Thyroid gland (tissue), 4 donors: Measurements from ENCODE around the gene FGF8. TPM values are rescaled to one million over a fixed set of nuclear protein-coding genes. Genes with fewer than 3 reads are reported as not detected.

ENCODE experiments used
- DNase-seq, 2 donors: peaks; one replicate each; pipeline ENCODE4 v3.0.0-alpha.2; 2019
- H3K27ac ChIP-seq, 3 donors: fragments of 200-600 bp; sonication (generic); 1 replicate in 2 of 3; 2 replicates in 1 of 3; pipeline ENCODE4 v1.5.1; 2016 to 2019; ENCODE audit warnings: mild to moderate bottlenecking in 1 of 3, moderate library complexity in 1 of 3
- H3K27me3 ChIP-seq: fragments of 200-600 bp; sonication (generic); one replicate; pipeline ENCODE4 v1.5.1; 2019
- H3K36me3 ChIP-seq, 2 donors: fragments of 200-600 bp; sonication (generic); one replicate each; pipeline ENCODE4 v1.5.1; 2016 to 2019
- H3K4me1 ChIP-seq, 2 donors: fragments of 200-600 bp; sonication (generic); one replicate each; pipeline ENCODE4 v1.5.1; 2017 to 2019
- H3K4me3 ChIP-seq, 3 donors: fragments of 200-600 bp; sonication (generic); replicated peaks in 1 of 3; 1 replicate in 2 of 3; 2 replicates in 1 of 3; pipeline ENCODE4 v1.5.1; 2016; ENCODE audit warnings: mild to moderate bottlenecking in 1 of 3
- H3K9me3 ChIP-seq: fragments of 200-600 bp; sonication (generic); one replicate; pipeline ENCODE4 v1.5.1; 2017
- POLR2A ChIP-seq, 2 donors: fragments of 450-650 bp; IDR thresholded peaks; one replicate each; pipeline ENCODE4 v1.6.1; 2017; ENCODE audit warnings: antibody characterized with exemption in 2 of 2, mild to moderate bottlenecking in 2 of 2, moderate library complexity in 1 of 2
- WGBS, 2 donors: methylation state at CpG; one replicate each; pipeline ENCODE4 v1.1.5; 2017; 5-methylcytosine and 5-hydroxymethylcytosine counted together
- intact Hi-C: fragments of 100-400 bp; cut with DNase I; formaldehyde crosslinking; loops from one replicate; pipeline ENCODE4 v1.15.1; 2023
- total RNA-seq, 4 donors: library from RNA; depleted of rRNA; stranded (reverse); fragments of >200 nt; gene quantifications; one replicate each; pipeline ENCODE4 v1.2.3, GENCODE V29; 2016
- TF ChIP-seq, protein P1 (sequence below), 6 experiments: fragments of 200-600 bp in 3 of 6; fragments of 450-650 bp in 3 of 6; sonication (generic) in 3 of 6; IDR thresholded peaks; one replicate each; pipeline ENCODE4 v1.5.1; 2016 to 2019; ENCODE audit warnings: antibody characterized with exemption in 6 of 6, mild to moderate bottlenecking in 2 of 6, inconsistent platforms in 1 of 6, moderate library complexity in 1 of 6

Gene FGF8
- total RNA-seq, 4 donors from 2014 or later: not detected

DNA sequence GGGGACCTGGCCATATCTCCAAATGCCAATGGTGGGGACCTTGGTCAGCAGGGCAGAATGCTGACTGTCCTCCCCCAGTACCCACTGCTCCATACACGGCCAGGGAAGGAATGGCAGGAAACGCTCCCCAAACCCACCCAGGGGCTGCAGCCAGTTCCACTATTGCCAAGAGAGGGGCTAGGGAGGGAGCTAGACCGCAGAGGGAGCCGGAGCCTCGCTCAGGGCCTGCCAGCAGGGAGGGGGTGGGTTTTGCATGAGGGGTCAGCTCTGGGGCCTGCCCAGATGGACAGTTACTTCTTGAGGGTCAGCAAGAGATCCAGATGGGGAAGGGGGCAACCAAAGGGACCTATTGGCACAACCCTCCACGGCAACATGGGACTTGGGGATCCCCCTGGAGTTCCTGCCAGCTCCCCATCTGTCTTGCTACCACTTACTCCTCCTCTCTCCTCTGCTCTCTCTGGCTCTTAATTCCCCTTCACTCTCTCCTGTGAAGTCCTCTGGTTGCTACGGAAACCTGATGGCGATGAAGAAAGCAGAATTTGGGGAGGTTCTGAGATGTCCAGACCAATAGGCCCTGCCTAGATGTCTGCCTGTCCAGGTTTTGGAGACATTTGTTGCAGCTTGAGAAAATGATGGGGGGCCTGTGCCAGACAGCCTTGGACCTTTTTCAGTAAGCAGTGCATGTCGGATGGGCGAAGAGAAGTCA is 12.6 kb downstream of the FGF8 start:
- no peak overlapping the region for H3K4me3 ChIP-seq
- H3K36me3 ChIP-seq: no peaks in the 10 kb centered on the region
- H3K9me3 ChIP-seq: no peaks in the 10 kb centered on the region
- TF ChIP-seq, protein P1, sequence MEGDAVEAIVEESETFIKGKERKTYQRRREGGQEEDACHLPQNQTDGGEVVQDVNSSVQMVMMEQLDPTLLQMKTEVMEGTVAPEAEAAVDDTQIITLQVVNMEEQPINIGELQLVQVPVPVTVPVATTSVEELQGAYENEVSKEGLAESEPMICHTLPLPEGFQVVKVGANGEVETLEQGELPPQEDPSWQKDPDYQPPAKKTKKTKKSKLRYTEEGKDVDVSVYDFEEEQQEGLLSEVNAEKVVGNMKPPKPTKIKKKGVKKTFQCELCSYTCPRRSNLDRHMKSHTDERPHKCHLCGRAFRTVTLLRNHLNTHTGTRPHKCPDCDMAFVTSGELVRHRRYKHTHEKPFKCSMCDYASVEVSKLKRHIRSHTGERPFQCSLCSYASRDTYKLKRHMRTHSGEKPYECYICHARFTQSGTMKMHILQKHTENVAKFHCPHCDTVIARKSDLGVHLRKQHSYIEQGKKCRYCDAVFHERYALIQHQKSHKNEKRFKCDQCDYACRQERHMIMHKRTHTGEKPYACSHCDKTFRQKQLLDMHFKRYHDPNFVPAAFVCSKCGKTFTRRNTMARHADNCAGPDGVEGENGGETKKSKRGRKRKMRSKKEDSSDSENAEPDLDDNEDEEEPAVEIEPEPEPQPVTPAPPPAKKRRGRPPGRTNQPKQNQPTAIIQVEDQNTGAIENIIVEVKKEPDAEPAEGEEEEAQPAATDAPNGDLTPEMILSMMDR (IDR thresholded peaks at IDR 0.05): no peak
- no peak for TF ChIP-seq POLR2A (IDR thresholded peaks at IDR 0.05)
- H3K4me1 ChIP-seq: no peaks in the 10 kb centered on the region
- H3K27me3 ChIP-seq: no peaks in the 10 kb centered on the region
- H3K27ac ChIP-seq: no peak overlapping the region
- WGBS, 2 donors: 76 to 81% methylated on average over 8 to 9 of the region's 10 CpGs
- intact Hi-C loops: no loop called here
- no peak for DNase-seq

DNA sequence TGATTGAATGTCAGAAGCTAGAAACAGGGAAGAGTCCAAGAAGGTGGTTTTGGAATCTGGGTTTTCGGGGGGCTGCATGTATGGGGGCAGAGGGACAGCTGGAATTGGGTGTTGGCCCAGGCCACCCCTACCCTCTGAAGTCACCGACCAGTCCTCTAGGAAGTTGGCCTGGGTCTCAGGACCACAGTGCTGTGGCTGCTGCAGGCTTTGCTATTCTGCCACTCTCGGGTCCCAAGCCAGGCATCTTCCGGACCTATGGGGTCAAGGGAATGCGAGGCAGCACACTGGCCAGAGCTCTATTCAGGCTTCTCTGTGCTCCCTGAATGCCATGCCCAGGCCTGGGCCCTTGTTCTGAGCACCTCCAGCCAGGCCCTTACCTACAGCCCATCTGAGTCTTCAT is 13.2 kb downstream of the FGF8 start:
- DNase-seq: no peak
- Histone ChIP-seq H3K4me1 (no peaks in the 10 kb centered on the region), H3K9me3 (no peaks in the 10 kb centered on the region), H3K36me3 (no peaks in the 10 kb centered on the region), H3K4me3 (no peak overlapping the region), H3K27ac (no peak overlapping the region), H3K27me3 (no peaks in the 10 kb centered on the region)
- TF ChIP-seq, protein P1 (IDR thresholded peaks at IDR 0.05): no peak
- TF ChIP-seq POLR2A (IDR thresholded peaks at IDR 0.05): no peak
- 97 to 98% methylated on average over 4 to 5 of the region's 5 CpGs for WGBS, 2 donors
- intact Hi-C loops: no loop called here

DNA sequence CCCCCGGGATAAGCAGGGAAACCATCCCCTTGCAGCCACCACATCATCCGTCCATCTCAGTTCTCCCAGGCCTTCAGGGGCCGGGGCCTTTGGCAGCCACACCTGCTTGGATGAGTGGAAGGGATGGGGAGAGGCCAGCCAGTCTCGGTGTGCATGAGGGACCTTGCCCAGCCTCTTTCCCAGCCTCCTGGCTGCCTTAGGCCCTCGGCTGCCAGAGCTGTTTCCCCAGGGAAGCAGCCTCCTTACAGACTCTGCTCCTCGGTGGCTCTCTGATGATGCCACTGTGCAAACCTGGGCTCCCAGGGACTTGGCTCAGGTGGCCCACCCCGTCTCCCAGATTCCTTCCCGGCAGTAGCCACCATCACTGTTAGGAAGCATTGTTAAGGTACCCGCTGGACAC is 14.7 kb downstream of the FGF8 start:
- H3K4me3 ChIP-seq: no peak overlapping the region
- H3K27me3 ChIP-seq: no peaks in the 10 kb centered on the region
- no peaks in the 10 kb centered on the region for H3K36me3 ChIP-seq
- 85 to 88% methylated on average over 5 to 7 of the region's 9 CpGs for WGBS, 2 donors
- H3K27ac ChIP-seq: no peak overlapping the region
- no peaks in the 10 kb centered on the region for H3K4me1 ChIP-seq
- H3K9me3 ChIP-seq: no peaks in the 10 kb centered on the region
- intact Hi-C loops: no loop called here
- TF ChIP-seq, protein P1 (IDR thresholded peaks at IDR 0.05): no peak
- no peak for TF ChIP-seq POLR2A (IDR thresholded peaks at IDR 0.05)
- no peak for DNase-seq

DNA sequence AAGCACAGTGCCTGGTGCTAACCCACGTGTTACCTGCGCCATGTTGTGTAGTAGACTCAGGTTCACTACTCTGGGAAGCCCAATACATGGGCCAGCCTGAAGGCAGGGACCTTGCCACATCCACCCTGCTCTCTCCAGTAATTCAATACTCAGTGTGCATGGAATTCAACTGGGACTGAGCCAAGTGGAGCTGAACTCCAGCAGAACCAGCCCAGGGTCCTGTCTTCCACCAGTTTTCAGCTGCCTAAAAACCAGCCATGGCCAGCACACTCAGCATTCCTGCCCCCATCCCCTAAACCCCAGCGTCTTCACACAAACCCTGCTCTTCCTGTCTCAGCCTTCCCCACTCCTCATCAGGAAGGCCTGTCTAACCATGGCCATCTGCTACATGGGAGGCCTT is 15.4 kb downstream of the FGF8 start:
- no peaks in the 10 kb centered on the region for H3K27me3 ChIP-seq
- TF ChIP-seq, protein P1 (IDR thresholded peaks at IDR 0.05): no peak
- no peak for TF ChIP-seq POLR2A (IDR thresholded peaks at IDR 0.05)
- 68 to 79% methylated on average over 3 of the region's 3 CpGs for WGBS, 2 donors

DNA sequence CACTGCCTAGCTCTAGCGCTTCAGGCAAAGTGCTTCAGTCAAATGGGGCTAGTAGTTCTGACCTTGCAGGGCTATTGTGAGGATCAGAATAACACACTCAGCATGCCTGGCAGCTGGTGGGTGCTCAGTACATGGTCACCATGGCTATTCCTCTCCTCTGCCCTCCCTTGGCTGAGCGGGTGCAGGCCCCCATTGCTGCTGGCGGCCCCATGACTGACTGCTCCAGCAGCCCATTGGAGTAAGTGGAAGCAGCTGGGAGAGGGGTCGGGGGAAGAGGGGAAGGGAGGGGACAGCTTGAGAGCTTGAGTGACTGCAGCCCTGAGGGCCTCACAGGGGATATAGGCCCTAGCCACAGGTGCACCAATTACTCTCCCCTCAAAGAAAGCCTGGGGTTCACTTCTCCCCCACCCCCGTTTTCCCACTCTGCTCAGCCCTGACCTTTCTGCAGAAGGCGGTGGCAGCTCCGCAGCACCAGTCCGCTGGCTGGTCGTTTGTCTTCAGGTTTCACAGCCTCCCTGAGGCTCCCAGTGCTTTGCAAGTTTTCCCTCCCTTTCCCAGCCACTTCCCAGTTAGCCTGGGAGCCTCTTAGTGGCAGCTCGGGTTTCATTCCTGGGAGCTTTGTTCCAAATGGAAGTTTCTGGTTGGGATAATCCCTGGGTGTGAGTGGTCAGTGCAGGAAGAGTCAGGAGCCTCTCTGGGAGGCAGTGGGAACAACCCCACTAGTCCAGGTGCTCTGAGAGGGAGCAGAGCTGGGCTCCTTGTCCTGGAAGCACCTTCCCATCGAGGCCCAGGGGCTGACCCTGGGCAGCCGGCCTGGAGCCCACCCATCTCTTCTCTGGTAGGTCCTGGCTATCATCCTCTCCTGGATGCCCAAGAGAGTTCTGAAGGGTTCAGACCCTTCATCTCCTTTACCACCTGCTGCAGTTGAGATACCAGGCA is 16.3 kb downstream of the FGF8 start:
- no peak overlapping the region for H3K27ac ChIP-seq
- no peak overlapping the region for H3K4me3 ChIP-seq
- no peaks in the 10 kb centered on the region for H3K27me3 ChIP-seq
- no peak for DNase-seq
- no peaks in the 10 kb centered on the region for H3K36me3 ChIP-seq
- 60 to 62% methylated on average over 8 to 12 of the region's 12 CpGs for WGBS, 2 donors
- TF ChIP-seq, protein P1 (IDR thresholded peaks at IDR 0.05): no peak
- TF ChIP-seq POLR2A (IDR thresholded peaks at IDR 0.05): no peak
- no peaks in the 10 kb centered on the region for H3K9me3 ChIP-seq
- intact Hi-C loops: no loop called here
- H3K4me1 ChIP-seq: no peaks in the 10 kb centered on the region

More for the DNA sequence above, 15.4 kb downstream of the FGF8 start:
- H3K9me3 ChIP-seq: no peaks in the 10 kb centered on the region
- DNase-seq: no peak
- intact Hi-C loops: no loop called here
- H3K4me3 ChIP-seq: no peak overlapping the region
- H3K4me1 ChIP-seq: no peaks in the 10 kb centered on the region
- H3K27ac ChIP-seq: no peak overlapping the region
- no peaks in the 10 kb centered on the region for H3K36me3 ChIP-seq
